B cell (primary cell): ENCODE results near the gene TSTD2. TPM values are rescaled to one million over a fixed set of nuclear protein-coding genes. Genes with fewer than 3 reads are reported as not detected.

Experiments used
- ATAC-seq: fragments of 200-7000 bp; cut with Tn5 transposase; one replicate; pipeline ENCODE4 v1.10.0; 2021; ENCODE audit warnings: low read depth, mild to moderate bottlenecking, moderate number of reproducible peaks, moderate library complexity
- CTCF ChIA-PET: fragments of 350-600 bp; sonication (Branson Sonifier 250); formaldehyde crosslinking; loops from one replicate; lab custom pipeline; 2021; ENCODE audit warnings: antibody characterized with exemption, inconsistent platforms; lab: Charles Lee
- POLR2A ChIA-PET: fragments of 350-600 bp; sonication (Branson Sonifier 250); formaldehyde crosslinking; loops from one replicate; lab custom pipeline; 2021; ENCODE audit warnings: antibody characterized with exemption; lab: Charles Lee
- DNase-seq: peaks from one replicate; pipeline ENCODE4 v3.0.0; 2013
- H2AFZ ChIP-seq: 2 replicates; pipeline ENCODE4 v1.6.1; 2012; ENCODE audit warnings: mild to moderate bottlenecking, low read depth, low read length; ENCODE audit not compliant: insufficient read depth, poor library complexity, severe bottlenecking
- H3K27ac ChIP-seq, 2 donors: 1 replicate in 1 of 2; 2 replicates in 1 of 2; pipeline ENCODE4 v1.5.1; 2012 to 2013; ENCODE audit warnings: low read length in 2 of 2, mild to moderate bottlenecking in 2 of 2, moderate library complexity in 1 of 2
- H3K27me3 ChIP-seq, 4 experiments: fragments of 200-600 bp in 1 of 4; sonication (generic) in 1 of 4; replicated peaks in 1 of 4; 1 replicate in 2 of 4; 2 replicates in 2 of 4; pipeline versions ENCODE4 v1.6.1 to v1.7.0; 2013 to 2016; ENCODE audit warnings: low read length in 3 of 4, mild to moderate bottlenecking in 2 of 4, mixed read lengths in 1 of 4, moderate library complexity in 1 of 4; ENCODE audit not compliant: insufficient read depth in 4 of 4, control insufficient read depth in 3 of 4; ENCODE audit errors: control extremely low read depth in 1 of 4
- H3K36me3 ChIP-seq, 2 experiments: replicated peaks in 1 of 2; 1 replicate in 1 of 2; 2 replicates in 1 of 2; pipeline versions ENCODE4 v1.6.1 to v1.7.1; 2013; ENCODE audit warnings: low read length in 1 of 2; ENCODE audit not compliant: insufficient read depth in 2 of 2, control insufficient read depth in 1 of 2; ENCODE audit errors: control extremely low read depth in 1 of 2, extremely low read depth in 1 of 2
- H3K4me1 ChIP-seq, 2 donors: fragments of 200-600 bp in 1 of 2; sonication (generic) in 1 of 2; 1 replicate in 1 of 2; 2 replicates in 1 of 2; pipeline versions ENCODE4 v1.5.1 to v1.6.1; 2013 to 2017; ENCODE audit warnings: low read length in 2 of 2; ENCODE audit not compliant: control insufficient read depth in 2 of 2, insufficient read depth in 2 of 2
- H3K4me2 ChIP-seq: replicated peaks from 2 replicates; pipeline ENCODE3; 2012; ENCODE audit warnings: mild to moderate bottlenecking, low read depth, low read length; ENCODE audit not compliant: poor library complexity, severe bottlenecking
- H3K4me3 ChIP-seq, 5 experiments: fragments of 200-600 bp in 1 of 5; sonication (generic) in 1 of 5; 1 replicate in 3 of 5; 2 replicates in 2 of 5; pipeline versions ENCODE4 v1.5.1 to v1.7.0; 2011 to 2016; ENCODE audit warnings: low read length in 4 of 5, mild to moderate bottlenecking in 4 of 5, low read depth in 2 of 5, control low read depth in 1 of 5, moderate library complexity in 1 of 5; ENCODE audit not compliant: insufficient read depth in 1 of 5; ENCODE audit errors: control extremely low read depth in 1 of 5, extremely low read depth in 1 of 5
- H3K79me2 ChIP-seq: fragments of 200-600 bp; sonication (generic); one replicate; pipeline ENCODE4 v1.6.0; 2016; ENCODE audit warnings: low read length; ENCODE audit not compliant: control insufficient read depth, insufficient read depth
- H3K9ac ChIP-seq: fragments of 200-600 bp; sonication (generic); 2 replicates; pipeline ENCODE4 v1.6.1; 2017; ENCODE audit warnings: mild to moderate bottlenecking, low read length, moderate library complexity
- H3K9me3 ChIP-seq, 3 donors: one replicate each; pipeline versions ENCODE4 v1.6.1 to v1.7.1; 2013; ENCODE audit warnings: low read length in 2 of 3; ENCODE audit not compliant: control insufficient read depth in 2 of 3, insufficient read depth in 1 of 3; ENCODE audit errors: control extremely low read depth in 1 of 3
- H4K20me1 ChIP-seq: 2 replicates; pipeline ENCODE4 v1.6.0; 2012; ENCODE audit warnings: mild to moderate bottlenecking, low read length; ENCODE audit not compliant: insufficient read depth, control insufficient read depth, poor library complexity, severe bottlenecking
- H3K27ac Mint-ChIP-seq: one replicate; pipeline ENCODE4 v1.8.0; 2021; ENCODE audit warnings: mixed read lengths
- H3K27me3 Mint-ChIP-seq: one replicate; pipeline ENCODE4 v1.8.0; 2021; ENCODE audit warnings: mixed read lengths
- H3K4me1 Mint-ChIP-seq: one replicate; pipeline ENCODE4 v1.8.0; 2021; ENCODE audit warnings: mixed read lengths
- H3K4me3 Mint-ChIP-seq: one replicate; pipeline ENCODE4 v1.8.0; 2021; ENCODE audit warnings: mixed read lengths
- H3K9me3 Mint-ChIP-seq: one replicate; pipeline ENCODE4 v1.8.0; 2022; ENCODE audit warnings: mixed read lengths; ENCODE audit not compliant: insufficient read depth
- EZH2 ChIP-seq: IDR thresholded peaks from 2 replicates; pipeline ENCODE4 v1.6.1; 2012; ENCODE audit warnings: borderline replicate concordance, low read depth, mild to moderate bottlenecking, moderate library complexity, low read length; ENCODE audit not compliant: insufficient read depth, poor library complexity, severe bottlenecking
- WGBS: methylation state at CpG from one replicate; pipeline ENCODE4 v1.1.5; 2013; ENCODE audit warnings: missing lambda C conversion rate; ENCODE audit not compliant: insufficient coverage; 5-methylcytosine and 5-hydroxymethylcytosine counted together
- intact Hi-C: fragments of 100-400 bp; cut with micrococcal nuclease; formaldehyde crosslinking; loops from one replicate; pipeline ENCODE4 v1.10.0; 2022
- polyA plus RNA-seq: library from polyadenylated mRNA; depleted of rRNA; stranded (reverse); fragments of >200 nt; gene quantifications from 2 replicates; pipeline ENCODE4 v1.2.3, GENCODE V29; 2012
- total RNA-seq, 2 donors: library from RNA; stranded (reverse); fragments of 120-200 nt in 1 of 2; gene quantifications; 1 replicate in 1 of 2; 2 replicates in 1 of 2; pipeline versions ENCODE4 v1.2.3 to v1.2.4, GENCODE V29; 2013 to 2022
- TF ChIP-seq, protein P1 (sequence below): fragments of 200-600 bp; IDR thresholded peaks from one replicate; pipeline ENCODE4 v1.8.0; 2022; ENCODE audit warnings: antibody characterized with exemption, mild to moderate bottlenecking

TSTD2 gene
- total and polyA plus RNA-seq, 2 donors (not counting 1 experiment from before 2014, with no cell fraction given) = 12.7 to 29.2 TPM

DNA sequence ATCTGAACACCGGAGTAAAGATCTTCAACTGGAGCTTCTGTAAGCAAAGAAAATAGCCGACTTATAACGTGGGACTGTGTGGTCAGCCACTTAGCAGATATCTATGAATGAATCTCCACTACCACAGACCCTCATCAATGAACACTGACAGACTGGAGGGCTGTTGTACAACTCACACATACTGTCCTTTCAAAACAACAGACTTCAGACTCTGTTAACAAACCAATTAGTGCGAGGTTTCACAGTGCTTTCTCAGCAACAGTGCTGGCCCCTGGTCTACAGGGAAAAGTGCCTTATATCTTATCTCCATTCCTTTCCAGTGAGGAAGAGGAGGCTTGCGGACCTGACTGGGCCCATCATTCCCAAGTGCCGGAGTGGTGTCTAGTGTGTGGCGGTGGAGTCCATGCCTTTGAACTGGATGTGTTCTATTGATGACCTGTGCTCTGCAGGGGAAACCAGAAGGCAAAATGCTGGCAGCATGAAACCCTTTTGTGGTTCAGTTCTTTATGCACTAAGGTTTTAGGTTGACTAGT is 33.8 kb downstream of the TSTD2 start:
- peaks cover 6% of the 10 kb centered on the region for H3K4me1 Mint-ChIP-seq
- H3K79me2 ChIP-seq = no peaks in the 10 kb centered on the region
- H3K27me3 Mint-ChIP-seq = no peaks in the 10 kb centered on the region
- H3K27ac Mint-ChIP-seq = no peak overlapping the region
- no peak overlapping the region for H3K4me2 ChIP-seq
- intact Hi-C loops = loop anchor here (1.0 kb wide), 1 partner anchor 131 kb away; no protein-coding TSS in a partner anchor
- H3K4me3 Mint-ChIP-seq = no peak overlapping the region
- H3K9ac ChIP-seq = no peak overlapping the region
- H3K27me3 ChIP-seq = no peaks in the 10 kb centered on the region
- POLR2A ChIA-PET = interaction anchor here (1.1 kb wide), 1 partner anchor 24 kb away, joined by 3 read pairs; no protein-coding TSS in a partner anchor
- H4K20me1 ChIP-seq = no peaks in the 10 kb centered on the region
- WGBS = 92% methylated on average over 7 of the region's 7 CpGs
- ATAC-seq (no peak), DNase-seq (no peak)
- no peaks in the 10 kb centered on the region for H3K9me3 Mint-ChIP-seq
- TF ChIP-seq, protein P1, sequence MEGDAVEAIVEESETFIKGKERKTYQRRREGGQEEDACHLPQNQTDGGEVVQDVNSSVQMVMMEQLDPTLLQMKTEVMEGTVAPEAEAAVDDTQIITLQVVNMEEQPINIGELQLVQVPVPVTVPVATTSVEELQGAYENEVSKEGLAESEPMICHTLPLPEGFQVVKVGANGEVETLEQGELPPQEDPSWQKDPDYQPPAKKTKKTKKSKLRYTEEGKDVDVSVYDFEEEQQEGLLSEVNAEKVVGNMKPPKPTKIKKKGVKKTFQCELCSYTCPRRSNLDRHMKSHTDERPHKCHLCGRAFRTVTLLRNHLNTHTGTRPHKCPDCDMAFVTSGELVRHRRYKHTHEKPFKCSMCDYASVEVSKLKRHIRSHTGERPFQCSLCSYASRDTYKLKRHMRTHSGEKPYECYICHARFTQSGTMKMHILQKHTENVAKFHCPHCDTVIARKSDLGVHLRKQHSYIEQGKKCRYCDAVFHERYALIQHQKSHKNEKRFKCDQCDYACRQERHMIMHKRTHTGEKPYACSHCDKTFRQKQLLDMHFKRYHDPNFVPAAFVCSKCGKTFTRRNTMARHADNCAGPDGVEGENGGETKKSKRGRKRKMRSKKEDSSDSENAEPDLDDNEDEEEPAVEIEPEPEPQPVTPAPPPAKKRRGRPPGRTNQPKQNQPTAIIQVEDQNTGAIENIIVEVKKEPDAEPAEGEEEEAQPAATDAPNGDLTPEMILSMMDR = no peak
- TF ChIP-seq EZH2 = no peak
- no peak overlapping the region for H3K4me3 ChIP-seq
- peaks cover 0 to 4% of the 10 kb centered on the region in 2 donors for H3K4me1 ChIP-seq
- H3K9me3 ChIP-seq = no peaks in the 10 kb centered on the region
- CTCF ChIA-PET = interaction anchor here (0.7 to 5.0 kb wide), 29 partner anchors 7 to 742 kb away, joined by 3 to 81 read pairs (median 6); partner anchors contain the start of genes NCBP1, TDRD7, TMOD1 and TSTD2
- H2AFZ ChIP-seq = no peak overlapping the region
- H3K27ac ChIP-seq = no peak overlapping the region
- peaks cover 0 to 36% of the 10 kb centered on the region in 2 experiments for H3K36me3 ChIP-seq
